ENCODE measurements around the gene MLEC.

The MLEC gene

DNA sequence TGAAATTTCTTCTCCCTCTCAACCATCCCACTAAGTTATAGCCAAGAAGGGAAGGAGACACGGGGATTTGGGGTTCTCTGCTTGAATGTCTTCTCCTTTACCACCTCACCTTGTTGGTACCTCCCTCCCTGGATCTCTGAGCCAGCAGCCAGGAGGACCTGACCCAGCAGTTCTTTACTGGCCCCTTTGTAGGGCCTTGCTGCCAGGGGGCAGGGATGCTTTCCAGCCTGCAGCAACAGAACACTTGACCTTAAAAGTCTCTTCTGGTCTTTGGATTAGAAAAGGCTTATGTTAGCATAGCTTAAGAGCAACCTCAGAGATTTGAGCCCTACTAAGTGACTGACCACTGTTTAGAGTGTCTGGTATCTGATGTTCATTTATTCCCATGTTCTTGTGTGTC is 10.4 kb downstream of the MLEC start:
- Histone ChIP-seq H3K27ac (ENCODE audit: low read depth, low read length) (no peak overlapping the region), H3K36me3 (ENCODE audit: control insufficient read depth, insufficient read depth, low read length) (peaks cover 85% of the 10 kb centered on the region), H3K4me1 (ENCODE audit: control insufficient read depth, insufficient read depth, low read length) (peaks cover 20% of the 10 kb centered on the region), H3K9me3 (ENCODE audit: control insufficient read depth, insufficient read depth, low read depth, low read length) (no peaks in the 10 kb centered on the region), H3K9ac (ENCODE audit: low read length) (no peak overlapping the region), H3K4me3 (ENCODE audit: low read depth, low read length) (no peak overlapping the region), H3K27me3 (ENCODE audit: control insufficient read depth, insufficient read depth, low read length) (no peaks in the 10 kb centered on the region)

DNA sequence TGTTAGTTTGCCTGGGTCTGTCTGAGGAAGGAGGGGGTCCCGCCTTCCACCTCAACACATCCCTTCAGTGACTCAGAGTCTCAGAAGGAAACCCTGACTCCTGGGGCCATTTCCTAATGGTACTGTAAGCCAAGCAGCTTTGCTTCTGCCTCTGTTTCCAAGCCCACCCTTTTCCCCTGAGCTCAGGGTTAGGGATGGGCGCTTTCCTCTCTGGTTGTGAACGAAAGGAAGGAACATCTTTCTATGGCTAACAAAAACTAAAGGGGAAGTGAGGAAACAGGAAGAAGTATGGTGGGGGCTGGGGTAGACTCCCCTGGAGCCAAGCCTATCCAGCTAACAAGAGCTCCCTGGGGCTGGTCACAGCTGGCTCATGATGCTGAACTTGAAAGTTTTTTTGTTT is 11.7 kb downstream of the MLEC start:
- H3K36me3 ChIP-seq (ENCODE audit: control insufficient read depth, insufficient read depth, low read length) = peaks cover 92% of the 10 kb centered on the region
- H3K4me1 ChIP-seq (ENCODE audit: control insufficient read depth, insufficient read depth, low read length) = peaks cover 8% of the 10 kb centered on the region; the same call in 1 of the 2 replicates
- H3K9ac ChIP-seq (ENCODE audit: low read length) = no peak overlapping the region
- H3K27ac ChIP-seq (ENCODE audit: low read depth, low read length) = no peak overlapping the region
- no peaks in the 10 kb centered on the region for H3K27me3 ChIP-seq (ENCODE audit: control insufficient read depth, insufficient read depth, low read length)
- no peak overlapping the region for H3K4me3 ChIP-seq (ENCODE audit: low read depth, low read length)
- H3K9me3 ChIP-seq (ENCODE audit: control insufficient read depth, insufficient read depth, low read depth, low read length) = no peaks in the 10 kb centered on the region

- H3K36me3 ChIP-seq (ENCODE audit: control insufficient read depth, insufficient read depth, low read length) = peaks cover 86% of the 10 kb centered on the region
- no peaks in the 10 kb centered on the region for H3K4me1 ChIP-seq (ENCODE audit: control insufficient read depth, insufficient read depth, low read length)
- H3K27me3 ChIP-seq (ENCODE audit: control insufficient read depth, insufficient read depth, low read length) = no peaks in the 10 kb centered on the region
- H3K9me3 ChIP-seq (ENCODE audit: control insufficient read depth, insufficient read depth, low read depth, low read length) = no peaks in the 10 kb centered on the region
- H3K4me3 ChIP-seq (ENCODE audit: low read depth, low read length) = no peak overlapping the region
- no peak overlapping the region for H3K9ac ChIP-seq (ENCODE audit: low read length)
- no peak overlapping the region for H3K27ac ChIP-seq (ENCODE audit: low read depth, low read length)
These were observed 12.6 kb downstream of the MLEC start for GRCh38 chr12:120699553-120699952.

DNA sequence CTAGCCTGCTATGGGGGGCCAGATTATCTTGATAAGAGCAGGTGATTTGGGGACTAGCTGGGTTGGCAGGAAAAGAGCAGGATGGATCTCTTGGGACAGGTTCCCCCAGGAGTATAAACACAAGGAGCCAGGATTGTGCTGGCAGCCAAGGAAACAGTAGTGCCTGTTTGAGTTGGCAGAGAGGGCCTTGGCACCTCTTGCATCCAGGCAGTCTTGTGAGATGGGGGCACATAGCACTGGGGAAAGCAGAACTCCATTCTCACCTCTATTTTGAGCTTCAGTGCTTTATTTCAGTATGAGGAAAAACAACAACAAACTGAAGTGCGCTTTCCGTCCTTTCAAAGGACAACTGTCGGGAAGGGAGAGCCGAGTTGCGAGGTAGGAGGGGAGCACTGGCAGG is 13.9 kb downstream of the MLEC start:
- no peak overlapping the region for H3K4me3 ChIP-seq (ENCODE audit: low read depth, low read length)
- peaks cover 77% of the 10 kb centered on the region for H3K36me3 ChIP-seq (ENCODE audit: control insufficient read depth, insufficient read depth, low read length)
- H3K9me3 ChIP-seq (ENCODE audit: control insufficient read depth, insufficient read depth, low read depth, low read length) = no peaks in the 10 kb centered on the region
- no peaks in the 10 kb centered on the region for H3K4me1 ChIP-seq (ENCODE audit: control insufficient read depth, insufficient read depth, low read length)
- H3K27ac ChIP-seq (ENCODE audit: low read depth, low read length) = no peak overlapping the region
- no peak overlapping the region for H3K9ac ChIP-seq (ENCODE audit: low read length)
- H3K27me3 ChIP-seq (ENCODE audit: control insufficient read depth, insufficient read depth, low read length) = no peaks in the 10 kb centered on the region

DNA sequence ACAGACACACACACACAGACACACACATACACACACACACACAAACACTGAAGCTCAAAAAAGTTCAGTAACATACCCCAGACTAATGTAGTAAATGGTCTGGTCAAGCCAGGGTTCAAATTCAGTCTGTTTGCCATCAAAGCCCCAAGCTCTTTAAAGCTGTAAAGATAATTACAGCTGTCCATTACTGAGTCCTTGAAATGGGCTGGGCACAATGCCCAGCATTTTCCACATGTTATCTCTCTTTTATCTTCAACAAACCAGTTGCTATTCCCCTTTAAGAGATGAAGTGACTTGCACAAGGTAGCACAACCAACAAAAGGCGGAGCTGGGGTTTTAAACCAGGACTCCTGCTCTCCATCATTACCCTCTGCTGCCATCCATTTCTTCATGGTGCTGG is 15.7 kb downstream of the MLEC start:
- no peak overlapping the region for H3K9ac ChIP-seq (ENCODE audit: low read length)
- no peak overlapping the region for H3K27ac ChIP-seq (ENCODE audit: low read depth, low read length)
- H3K36me3 ChIP-seq (ENCODE audit: control insufficient read depth, insufficient read depth, low read length) = peaks cover 59% of the 10 kb centered on the region
- H3K9me3 ChIP-seq (ENCODE audit: control insufficient read depth, insufficient read depth, low read depth, low read length) = no peaks in the 10 kb centered on the region
- H3K4me3 ChIP-seq (ENCODE audit: low read depth, low read length) = no peak overlapping the region
- H3K4me1 ChIP-seq (ENCODE audit: control insufficient read depth, insufficient read depth, low read length) = no peaks in the 10 kb centered on the region
- H3K27me3 ChIP-seq (ENCODE audit: control insufficient read depth, insufficient read depth, low read length) = no peaks in the 10 kb centered on the region

- Histone ChIP-seq H3K9me3 (ENCODE audit: control insufficient read depth, insufficient read depth, low read depth, low read length) (no peaks in the 10 kb centered on the region), H3K36me3 (ENCODE audit: control insufficient read depth, insufficient read depth, low read length) (peaks cover 52% of the 10 kb centered on the region), H3K4me1 (ENCODE audit: control insufficient read depth, insufficient read depth, low read length) (no peaks in the 10 kb centered on the region), H3K27ac (ENCODE audit: low read depth, low read length) (no peak overlapping the region), H3K9ac (ENCODE audit: low read length) (no peak overlapping the region), H3K4me3 (ENCODE audit: low read depth, low read length) (no peak overlapping the region), H3K27me3 (ENCODE audit: control insufficient read depth, insufficient read depth, low read length) (no peaks in the 10 kb centered on the region)
These were observed 16.5 kb downstream of the MLEC start for GRCh38 chr12:120703311-120703942.

DNA sequence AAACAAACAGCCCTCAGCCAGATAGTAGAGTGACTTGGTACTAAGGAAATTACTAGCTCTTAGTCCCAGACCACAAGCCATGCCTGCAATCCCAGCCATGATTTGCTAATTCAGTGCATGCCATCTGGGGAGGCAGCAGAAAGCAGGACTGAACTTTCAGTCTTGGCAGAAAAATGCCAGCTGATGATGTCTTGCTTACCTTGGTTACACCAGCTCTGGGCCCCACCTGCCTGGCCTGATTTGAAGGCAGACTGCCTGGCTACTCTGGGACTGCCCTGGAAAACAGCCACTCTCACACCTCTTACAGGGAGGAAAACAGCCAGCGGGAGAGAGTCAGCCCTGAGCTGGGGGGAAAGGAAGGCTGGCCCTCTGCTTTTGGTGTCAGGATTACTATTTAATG is 18.7 kb downstream of the MLEC start:
- Histone ChIP-seq H3K4me1 (ENCODE audit: control insufficient read depth, insufficient read depth, low read length) (peaks cover 6% of the 10 kb centered on the region), H3K4me3 (ENCODE audit: low read depth, low read length) (no peak overlapping the region), H3K27me3 (ENCODE audit: control insufficient read depth, insufficient read depth, low read length) (no peaks in the 10 kb centered on the region), H3K9me3 (ENCODE audit: control insufficient read depth, insufficient read depth, low read depth, low read length) (no peaks in the 10 kb centered on the region), H3K9ac (ENCODE audit: low read length) (no peak overlapping the region), H3K27ac (ENCODE audit: low read depth, low read length) (no peak overlapping the region), H3K36me3 (ENCODE audit: control insufficient read depth, insufficient read depth, low read length) (peaks cover 30% of the 10 kb centered on the region)

DNA sequence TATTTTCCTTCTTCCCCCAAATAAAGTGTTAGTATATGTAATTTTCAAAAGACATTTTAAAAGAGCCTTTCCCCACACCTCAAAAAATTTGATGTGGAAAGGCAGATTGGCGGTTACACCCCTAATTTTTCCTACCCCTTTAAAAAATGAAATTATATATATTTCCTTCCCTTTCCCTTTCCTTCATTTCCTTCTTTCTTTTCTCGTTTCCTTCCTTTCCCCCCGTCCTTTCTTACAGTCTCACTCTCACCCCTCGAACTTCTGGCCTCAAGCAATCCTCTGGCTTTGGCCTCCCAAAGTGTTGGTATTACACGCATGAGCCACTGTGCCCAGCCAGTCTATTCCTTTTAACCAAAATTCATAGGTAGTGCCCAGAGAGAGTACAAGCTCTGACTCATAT is 19.1 kb downstream of the MLEC start:
- Histone ChIP-seq H3K9ac (ENCODE audit: low read length) (no peak overlapping the region), H3K4me3 (ENCODE audit: low read depth, low read length) (no peak overlapping the region), H3K9me3 (ENCODE audit: control insufficient read depth, insufficient read depth, low read depth, low read length) (no peaks in the 10 kb centered on the region), H3K27me3 (ENCODE audit: control insufficient read depth, insufficient read depth, low read length) (no peaks in the 10 kb centered on the region), H3K36me3 (ENCODE audit: control insufficient read depth, insufficient read depth, low read length) (peaks cover 26% of the 10 kb centered on the region), H3K4me1 (ENCODE audit: control insufficient read depth, insufficient read depth, low read length) (peaks cover 6% of the 10 kb centered on the region), H3K27ac (ENCODE audit: low read depth, low read length) (no peak overlapping the region)

- no peak overlapping the region for H3K27ac ChIP-seq (ENCODE audit: low read depth, low read length)
- H3K36me3 ChIP-seq (ENCODE audit: control insufficient read depth, insufficient read depth, low read length) = peaks cover 11% of the 10 kb centered on the region
- H3K4me1 ChIP-seq (ENCODE audit: control insufficient read depth, insufficient read depth, low read length) = peaks cover 12% of the 10 kb centered on the region
- no peaks in the 10 kb centered on the region for H3K9me3 ChIP-seq (ENCODE audit: control insufficient read depth, insufficient read depth, low read depth, low read length)
- no peak overlapping the region for H3K4me3 ChIP-seq (ENCODE audit: low read depth, low read length)
- no peak overlapping the region for H3K9ac ChIP-seq (ENCODE audit: low read length)
- no peaks in the 10 kb centered on the region for H3K27me3 ChIP-seq (ENCODE audit: control insufficient read depth, insufficient read depth, low read length)
These were observed 21.7 kb downstream of the MLEC start for GRCh38 chr12:120708651-120709050.

GRCh38 chr12:120710031-120710804 is 23.3 kb downstream of the MLEC start, which contains the start of gene UNC119B:
Gene UNC119B, plus strand, starts transcription at chr12:120710458. Its CDS starts 17 bp downstream, at chr12:120710475.
- Histone ChIP-seq H3K4me1 (ENCODE audit: control insufficient read depth, insufficient read depth, low read length) (peaks cover 12% of the 10 kb centered on the region), H3K9ac (ENCODE audit: low read length) (peak within 1 kb of the TSS; percentile 91), H3K9me3 (ENCODE audit: control insufficient read depth, insufficient read depth, low read depth, low read length) (no peaks in the 10 kb centered on the region), H3K36me3 (ENCODE audit: control insufficient read depth, insufficient read depth, low read length) (peaks cover 19% of the 10 kb centered on the region), H3K27me3 (ENCODE audit: control insufficient read depth, insufficient read depth, low read length) (no peaks in the 10 kb centered on the region), H3K4me3 (ENCODE audit: low read depth, low read length) (peak within 1 kb of the TSS; percentile 89), H3K27ac (ENCODE audit: low read depth, low read length) (peak within 1 kb of the TSS; percentile 85)

DNA sequence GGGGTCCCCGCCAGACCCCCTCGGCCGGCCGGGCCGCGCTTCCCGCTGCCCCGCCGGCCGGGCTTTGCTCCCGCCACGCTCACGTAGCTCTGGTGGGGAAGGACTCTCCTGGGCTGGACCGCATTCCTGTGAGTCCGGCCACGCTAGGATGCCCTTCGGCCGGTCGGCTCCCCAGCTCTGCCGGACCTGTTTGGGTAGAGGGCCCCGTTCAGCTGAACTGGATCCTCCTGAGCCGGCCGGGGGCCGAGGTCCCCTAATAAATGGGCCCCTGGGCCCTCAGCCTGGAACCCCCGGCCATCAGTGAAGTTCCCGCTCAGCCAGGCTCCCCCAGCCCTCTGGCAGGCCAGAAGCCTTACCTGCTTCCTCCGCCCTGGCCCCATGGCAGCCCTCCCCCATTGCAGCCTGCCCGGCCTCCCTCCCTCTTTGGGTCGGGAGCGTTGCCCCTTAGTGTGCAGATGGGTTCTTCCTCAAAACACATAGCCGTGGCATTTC is 23.9 kb downstream of the MLEC start:
- Histone ChIP-seq H3K27ac (ENCODE audit: low read depth, low read length) (peak overlapping the region; percentile 85), H3K36me3 (ENCODE audit: control insufficient read depth, insufficient read depth, low read length) (peaks cover 23% of the 10 kb centered on the region), H3K4me3 (ENCODE audit: low read depth, low read length) (peak overlapping the region; percentile 89), H3K9me3 (ENCODE audit: control insufficient read depth, insufficient read depth, low read depth, low read length) (no peaks in the 10 kb centered on the region), H3K9ac (ENCODE audit: low read length) (peak overlapping the region; percentile 91), H3K27me3 (ENCODE audit: control insufficient read depth, insufficient read depth, low read length) (no peaks in the 10 kb centered on the region), H3K4me1 (ENCODE audit: control insufficient read depth, insufficient read depth, low read length) (peaks cover 12% of the 10 kb centered on the region)
